WTC11 (cell line): ENCODE data around the gene QDPR. TPM values are rescaled to one million over a fixed set of nuclear protein-coding genes. Genes with fewer than 3 reads are reported as not detected.

Experiments
- ATAC-seq: fragments of 200-7000 bp; cut with Tn5 transposase; 2 replicates; pipeline ENCODE4 v1.10.0; 2021; ENCODE audit warnings: mild to moderate bottlenecking, moderate library complexity
- Bru-seq: library from RNA; stranded (reverse); fragments of 400-500 nt; gene quantifications from one replicate; lab custom pipeline; 2021; lab: Mats Ljungman, UMichigan
- CTCF ChIA-PET: fragments of 300-600 bp; sonication (Branson Sonifier 250); formaldehyde crosslinking; loops from one replicate; lab custom pipeline; 2021; ENCODE audit warnings: antibody characterized with exemption; lab: Charles Lee
- POLR2A ChIA-PET: fragments of 350-600 bp; sonication (Branson Sonifier 250); formaldehyde crosslinking; loops from one replicate; lab custom pipeline; 2021; ENCODE audit warnings: antibody characterized with exemption; lab: Charles Lee
- DNase-seq: peaks from one replicate; pipeline ENCODE4 v3.0.0; 2021; ENCODE audit warnings: low spot score
- H3K27ac Mint-ChIP-seq: 2 replicates; pipeline ENCODE4 v1.8.0; 2021; ENCODE audit warnings: mixed read lengths
- H3K27me3 Mint-ChIP-seq: 2 replicates; pipeline ENCODE4 v1.8.0; 2021; ENCODE audit warnings: low read depth, mild to moderate bottlenecking, moderate library complexity, mixed read lengths
- H3K36me3 Mint-ChIP-seq: 2 replicates; pipeline ENCODE4 v1.8.0; 2021; ENCODE audit warnings: mixed read lengths
- H3K4me1 Mint-ChIP-seq: 2 replicates; pipeline ENCODE4 v1.8.0; 2022; ENCODE audit warnings: mixed read lengths
- H3K4me3 Mint-ChIP-seq: 2 replicates; pipeline ENCODE4 v1.8.0; 2021; ENCODE audit warnings: mild to moderate bottlenecking, moderate library complexity, mixed read lengths
- H3K9me3 Mint-ChIP-seq: 2 replicates; pipeline ENCODE4 v1.8.0; 2021; ENCODE audit warnings: mixed read lengths
- ETV6 ChIP-seq: sonication (generic); formaldehyde crosslinking; IDR thresholded peaks from 2 replicates; pipeline ENCODE4 v1.8.1; 2022; ENCODE audit warnings: mild to moderate bottlenecking, missing genetic modification reagents
- FOXJ3 ChIP-seq: sonication (generic); formaldehyde crosslinking; IDR thresholded peaks from 2 replicates; pipeline ENCODE4 v1.9.0; 2021; ENCODE audit warnings: missing genetic modification reagents, mild to moderate bottlenecking, borderline replicate concordance
- HMGA2 ChIP-seq: fragments of 250-450 bp; sonication (Bioruptor Pico); IDR thresholded peaks from 2 replicates; pipeline ENCODE4 v1.4.0; 2021; ENCODE audit warnings: mild to moderate bottlenecking, moderate library complexity
- IRF2 ChIP-seq: sonication (generic); formaldehyde crosslinking; IDR thresholded peaks from 2 replicates; pipeline ENCODE4 v1.8.0; 2022; ENCODE audit warnings: low read depth, missing genetic modification reagents, borderline replicate concordance
- KAT7 ChIP-seq: sonication (generic); formaldehyde crosslinking; IDR thresholded peaks from 2 replicates; pipeline ENCODE4 v1.8.1; 2023; ENCODE audit warnings: missing genetic modification reagents, mild to moderate bottlenecking, borderline replicate concordance
- MYBL2 ChIP-seq: sonication (generic); formaldehyde crosslinking; IDR thresholded peaks from 2 replicates; pipeline ENCODE4 v1.8.1; 2023; ENCODE audit warnings: mild to moderate bottlenecking, moderate library complexity, missing genetic modification reagents
- NFYB ChIP-seq: sonication (generic); formaldehyde crosslinking; conservative IDR thresholded peaks from 2 replicates; pipeline ENCODE4 v1.8.0; 2022; ENCODE audit warnings: low read depth, missing genetic modification reagents
- NR1H2 ChIP-seq: sonication (generic); formaldehyde crosslinking; IDR thresholded peaks from 2 replicates; pipeline ENCODE4 v1.9.0; 2021; ENCODE audit warnings: mild to moderate bottlenecking, moderate library complexity, missing genetic modification reagents
- NR3C1 ChIP-seq: sonication (generic); formaldehyde crosslinking; conservative IDR thresholded peaks from 2 replicates; pipeline ENCODE4 v1.8.1; 2023; ENCODE audit warnings: low read depth, mild to moderate bottlenecking, missing genetic modification reagents
- RORB ChIP-seq: fragments of 250-450 bp; sonication (Bioruptor Pico); IDR thresholded peaks from 2 replicates; pipeline ENCODE4 v1.9.0; 2021; ENCODE audit warnings: mild to moderate bottlenecking
- TEAD4 ChIP-seq: sonication (generic); formaldehyde crosslinking; IDR thresholded peaks from 2 replicates; pipeline ENCODE4 v1.8.0; 2022; ENCODE audit warnings: mild to moderate bottlenecking, missing genetic modification reagents
- ZNF232 ChIP-seq: sonication (generic); formaldehyde crosslinking; IDR thresholded peaks from 2 replicates; pipeline ENCODE4 v1.8.0; 2022; ENCODE audit warnings: mild to moderate bottlenecking, missing genetic modification reagents
- ZNF263 ChIP-seq: sonication (generic); formaldehyde crosslinking; IDR thresholded peaks from 2 replicates; pipeline ENCODE4 v1.8.1; 2022; ENCODE audit warnings: low read depth, mild to moderate bottlenecking, moderate library complexity, missing genetic modification reagents
- ZNF416 ChIP-seq: fragments of 250-450 bp; sonication (Bioruptor Pico); IDR thresholded peaks from 2 replicates; pipeline ENCODE4 v1.9.0; 2021; ENCODE audit warnings: mild to moderate bottlenecking, inconsistent platforms
- ZNF423 ChIP-seq: fragments of 250-450 bp; sonication (Bioruptor Pico); IDR thresholded peaks from 2 replicates; pipeline ENCODE4 v2.1.2; 2022; ENCODE audit warnings: mild to moderate bottlenecking, moderate library complexity
- long read RNA-seq, 3 experiments: library from RNA in 1 of 3; library from capped mRNA in 1 of 3; library from polyadenylated mRNA in 1 of 3; unstranded in 2 of 3; stranded (forward) in 1 of 3; transcript quantifications; one replicate each; pipeline ENCODE4 v2.0.0, GENCODE V29; 2021
- total RNA-seq: library from RNA; stranded (reverse); gene quantifications from 3 replicates; pipeline ENCODE4 v1.2.3, GENCODE V29; 2021
- TF ChIP-seq, protein P1 (sequence below): sonication (generic); formaldehyde crosslinking; IDR thresholded peaks from 2 replicates; pipeline ENCODE4 v1.8.1; 2022; ENCODE audit warnings: mild to moderate bottlenecking, moderate library complexity, missing genetic modification reagents
- TF ChIP-seq, protein P2 (sequence below): sonication (generic); formaldehyde crosslinking; IDR thresholded peaks from 2 replicates; pipeline ENCODE4 v1.8.1; 2023; ENCODE audit warnings: mild to moderate bottlenecking, missing genetic modification reagents, borderline replicate concordance
- TF ChIP-seq, protein P3 (sequence below): sonication (generic); formaldehyde crosslinking; conservative IDR thresholded peaks from 2 replicates; pipeline ENCODE4 v1.8.1; 2022; ENCODE audit warnings: mild to moderate bottlenecking, missing genetic modification reagents
- TF ChIP-seq, protein P4 (sequence below): sonication (generic); formaldehyde crosslinking; conservative IDR thresholded peaks from 2 replicates; pipeline ENCODE4 v1.8.1; 2023; ENCODE audit warnings: mild to moderate bottlenecking, low read depth, missing genetic modification reagents, moderate library complexity
- TF ChIP-seq, protein P5 (sequence below): sonication (generic); formaldehyde crosslinking; IDR thresholded peaks from 2 replicates; pipeline ENCODE4 v1.8.1; 2023; ENCODE audit warnings: mild to moderate bottlenecking, missing genetic modification reagents
- TF ChIP-seq, protein P6 (sequence below): sonication (generic); formaldehyde crosslinking; IDR thresholded peaks from 2 replicates; pipeline ENCODE4 v1.8.1; 2022; ENCODE audit warnings: mild to moderate bottlenecking, missing genetic modification reagents, moderate library complexity, borderline replicate concordance
- TF ChIP-seq, protein P7 (sequence below): sonication (generic); formaldehyde crosslinking; IDR thresholded peaks from 2 replicates; pipeline ENCODE4 v1.8.0; 2022; ENCODE audit warnings: mild to moderate bottlenecking, missing genetic modification reagents

Gene QDPR
- 33.1 to 36.3 TPM (median 33.6 TPM) in 3 replicates for total RNA-seq
- Bru-seq, nascent RNA = percentile 67 among the genes with signal in this experiment
- long read RNA-seq, experiment 1, transcript QDPR-201 (7 exons, 1,648 nt) = major isoform, 129 of 169 reads
- long read RNA-seq, experiment 1, transcript QDPR-202 (6 exons, 1,278 nt) = minor isoform, 6 of 169 reads
- long read RNA-seq, experiment 1, partial matches to known transcripts = 8 of 169 reads
- long read RNA-seq, experiment 1, other reads (novel, unspliced or antisense) = 18 of 169 reads
- long read RNA-seq, experiment 2, transcript QDPR-201 (7 exons, 1,648 nt) = major isoform, 49 of 75 reads
- long read RNA-seq, experiment 2, partial matches to known transcripts = 8 of 75 reads
- long read RNA-seq, experiment 2, other reads (novel, unspliced or antisense) = 13 of 75 reads
- long read RNA-seq, experiment 3, transcript QDPR-201 (7 exons, 1,648 nt) = major isoform, 109 of 138 reads
- long read RNA-seq, experiment 3, transcript QDPR-202 (6 exons, 1,278 nt) = minor isoform, 10 of 138 reads
- long read RNA-seq, experiment 3, partial matches to known transcripts = 6 of 138 reads
- long read RNA-seq, experiment 3, other reads (novel, unspliced or antisense) = 12 of 138 reads

DNA sequence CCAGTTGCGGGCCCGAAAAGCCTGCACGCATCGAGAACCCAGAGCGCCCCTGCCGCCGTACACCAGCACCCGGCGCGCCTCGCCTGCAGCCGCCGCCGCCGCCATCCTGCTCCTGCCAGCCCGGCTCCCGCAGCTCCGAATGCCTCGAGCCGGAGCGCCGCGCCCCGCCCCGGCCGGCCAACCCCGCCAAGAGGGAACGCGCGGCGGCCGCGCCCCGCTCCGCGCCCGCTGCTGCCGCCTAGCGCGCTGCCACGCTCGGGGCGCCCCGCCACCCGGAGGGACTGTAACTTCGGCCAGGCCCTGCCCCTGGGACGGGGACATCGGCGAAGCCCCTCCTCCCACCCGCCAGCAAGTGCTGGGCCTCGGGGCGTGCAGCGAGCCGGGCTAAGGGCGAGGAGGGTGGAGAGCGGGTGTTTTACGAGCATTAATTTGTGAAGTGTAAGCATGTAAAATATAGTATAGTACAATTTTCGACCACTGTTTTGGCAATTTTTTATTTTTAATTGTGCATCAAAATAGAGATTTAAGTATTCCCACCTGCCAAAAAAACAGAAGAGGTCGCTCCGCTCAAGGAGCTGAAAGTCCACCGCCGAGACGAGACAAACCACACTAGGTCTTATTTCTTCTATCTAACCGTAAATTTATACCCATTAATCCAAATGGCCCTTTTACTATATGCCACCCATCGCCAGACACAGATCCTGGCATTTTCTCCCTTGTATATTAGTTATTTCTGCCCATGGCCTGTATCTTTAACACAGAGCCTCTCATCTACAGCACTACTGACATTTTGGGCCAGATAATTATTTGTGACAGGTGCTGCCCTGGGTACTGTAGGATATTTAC is at the start of gene QDPR:
Gene QDPR, minus strand, starts transcription at position 141 of the 846 bp plus-strand sequence. Its CDS starts 36 bp downstream, at position 105.
- peak within 1 kb of the TSS; percentile 98 for H3K4me3 Mint-ChIP-seq
- ChIA-PET CTCF (interaction anchor here (0.7 to 2.5 kb wide), 6 partner anchors 35 to 136 kb away, joined by 3 to 6 read pairs (median 4); partner anchors contain the start of genes LAP3 and MED28), POLR2A (interaction anchor here (0.8 kb wide), 1 partner anchor 32 kb away, joined by 3 read pairs; no protein-coding TSS in a partner anchor)
- peak; percentile 95 for ATAC-seq
- H3K27ac Mint-ChIP-seq = peak within 1 kb of the TSS; percentile 90; the same call in 1 of the 2 replicates
- H3K27me3 Mint-ChIP-seq = peaks cover 3% of the 10 kb centered on the region; the same call in 1 of the 2 replicates
- H3K9me3 Mint-ChIP-seq = no peaks in the 10 kb centered on the region
- H3K36me3 Mint-ChIP-seq = peaks cover 8% of the 10 kb centered on the region; the same call in 1 of the 2 replicates
- peaks cover 43% of the 10 kb centered on the region for H3K4me1 Mint-ChIP-seq
- peak; percentile 89 for DNase-seq
- TF ChIP-seq ZNF232 (CRISPR knock-in tag) = no peak
- no peak for TF ChIP-seq NR1H2 (CRISPR knock-in tag)
- TF ChIP-seq, protein P1, sequence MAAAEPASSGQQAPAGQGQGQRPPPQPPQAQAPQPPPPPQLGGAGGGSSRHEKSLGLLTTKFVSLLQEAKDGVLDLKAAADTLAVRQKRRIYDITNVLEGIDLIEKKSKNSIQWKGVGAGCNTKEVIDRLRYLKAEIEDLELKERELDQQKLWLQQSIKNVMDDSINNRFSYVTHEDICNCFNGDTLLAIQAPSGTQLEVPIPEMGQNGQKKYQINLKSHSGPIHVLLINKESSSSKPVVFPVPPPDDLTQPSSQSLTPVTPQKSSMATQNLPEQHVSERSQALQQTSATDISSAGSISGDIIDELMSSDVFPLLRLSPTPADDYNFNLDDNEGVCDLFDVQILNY = 0 out of 2 replicates have a peak, but pooled peaks have one; percentile 41
- TF ChIP-seq, protein P2, sequence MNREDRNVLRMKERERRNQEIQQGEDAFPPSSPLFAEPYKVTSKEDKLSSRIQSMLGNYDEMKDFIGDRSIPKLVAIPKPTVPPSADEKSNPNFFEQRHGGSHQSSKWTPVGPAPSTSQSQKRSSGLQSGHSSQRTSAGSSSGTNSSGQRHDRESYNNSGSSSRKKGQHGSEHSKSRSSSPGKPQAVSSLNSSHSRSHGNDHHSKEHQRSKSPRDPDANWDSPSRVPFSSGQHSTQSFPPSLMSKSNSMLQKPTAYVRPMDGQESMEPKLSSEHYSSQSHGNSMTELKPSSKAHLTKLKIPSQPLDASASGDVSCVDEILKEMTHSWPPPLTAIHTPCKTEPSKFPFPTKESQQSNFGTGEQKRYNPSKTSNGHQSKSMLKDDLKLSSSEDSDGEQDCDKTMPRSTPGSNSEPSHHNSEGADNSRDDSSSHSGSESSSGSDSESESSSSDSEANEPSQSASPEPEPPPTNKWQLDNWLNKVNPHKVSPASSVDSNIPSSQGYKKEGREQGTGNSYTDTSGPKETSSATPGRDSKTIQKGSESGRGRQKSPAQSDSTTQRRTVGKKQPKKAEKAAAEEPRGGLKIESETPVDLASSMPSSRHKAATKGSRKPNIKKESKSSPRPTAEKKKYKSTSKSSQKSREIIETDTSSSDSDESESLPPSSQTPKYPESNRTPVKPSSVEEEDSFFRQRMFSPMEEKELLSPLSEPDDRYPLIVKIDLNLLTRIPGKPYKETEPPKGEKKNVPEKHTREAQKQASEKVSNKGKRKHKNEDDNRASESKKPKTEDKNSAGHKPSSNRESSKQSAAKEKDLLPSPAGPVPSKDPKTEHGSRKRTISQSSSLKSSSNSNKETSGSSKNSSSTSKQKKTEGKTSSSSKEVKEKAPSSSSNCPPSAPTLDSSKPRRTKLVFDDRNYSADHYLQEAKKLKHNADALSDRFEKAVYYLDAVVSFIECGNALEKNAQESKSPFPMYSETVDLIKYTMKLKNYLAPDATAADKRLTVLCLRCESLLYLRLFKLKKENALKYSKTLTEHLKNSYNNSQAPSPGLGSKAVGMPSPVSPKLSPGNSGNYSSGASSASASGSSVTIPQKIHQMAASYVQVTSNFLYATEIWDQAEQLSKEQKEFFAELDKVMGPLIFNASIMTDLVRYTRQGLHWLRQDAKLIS (CRISPR knock-in tag) = no peak
- peak; percentile 25 for TF ChIP-seq ETV6 (CRISPR knock-in tag)
- TF ChIP-seq KAT7 (CRISPR knock-in tag) = no peak
- TF ChIP-seq, protein P3, sequence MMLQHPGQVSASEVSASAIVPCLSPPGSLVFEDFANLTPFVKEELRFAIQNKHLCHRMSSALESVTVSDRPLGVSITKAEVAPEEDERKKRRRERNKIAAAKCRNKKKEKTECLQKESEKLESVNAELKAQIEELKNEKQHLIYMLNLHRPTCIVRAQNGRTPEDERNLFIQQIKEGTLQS (CRISPR knock-in tag) = no peak
- TF ChIP-seq, protein P4, sequence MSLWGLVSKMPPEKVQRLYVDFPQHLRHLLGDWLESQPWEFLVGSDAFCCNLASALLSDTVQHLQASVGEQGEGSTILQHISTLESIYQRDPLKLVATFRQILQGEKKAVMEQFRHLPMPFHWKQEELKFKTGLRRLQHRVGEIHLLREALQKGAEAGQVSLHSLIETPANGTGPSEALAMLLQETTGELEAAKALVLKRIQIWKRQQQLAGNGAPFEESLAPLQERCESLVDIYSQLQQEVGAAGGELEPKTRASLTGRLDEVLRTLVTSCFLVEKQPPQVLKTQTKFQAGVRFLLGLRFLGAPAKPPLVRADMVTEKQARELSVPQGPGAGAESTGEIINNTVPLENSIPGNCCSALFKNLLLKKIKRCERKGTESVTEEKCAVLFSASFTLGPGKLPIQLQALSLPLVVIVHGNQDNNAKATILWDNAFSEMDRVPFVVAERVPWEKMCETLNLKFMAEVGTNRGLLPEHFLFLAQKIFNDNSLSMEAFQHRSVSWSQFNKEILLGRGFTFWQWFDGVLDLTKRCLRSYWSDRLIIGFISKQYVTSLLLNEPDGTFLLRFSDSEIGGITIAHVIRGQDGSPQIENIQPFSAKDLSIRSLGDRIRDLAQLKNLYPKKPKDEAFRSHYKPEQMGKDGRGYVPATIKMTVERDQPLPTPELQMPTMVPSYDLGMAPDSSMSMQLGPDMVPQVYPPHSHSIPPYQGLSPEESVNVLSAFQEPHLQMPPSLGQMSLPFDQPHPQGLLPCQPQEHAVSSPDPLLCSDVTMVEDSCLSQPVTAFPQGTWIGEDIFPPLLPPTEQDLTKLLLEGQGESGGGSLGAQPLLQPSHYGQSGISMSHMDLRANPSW (CRISPR knock-in tag) = no peak
- TF ChIP-seq ZNF263 (CRISPR knock-in tag) = no peak
- TF ChIP-seq ZNF423 = peak; percentile 87
- TF ChIP-seq IRF2 = no peak
- no peak for TF ChIP-seq TEAD4
- TF ChIP-seq FOXJ3 (CRISPR knock-in tag) = no peak
- no peak for TF ChIP-seq RORB (CRISPR knock-in tag)
- TF ChIP-seq, protein P5, sequence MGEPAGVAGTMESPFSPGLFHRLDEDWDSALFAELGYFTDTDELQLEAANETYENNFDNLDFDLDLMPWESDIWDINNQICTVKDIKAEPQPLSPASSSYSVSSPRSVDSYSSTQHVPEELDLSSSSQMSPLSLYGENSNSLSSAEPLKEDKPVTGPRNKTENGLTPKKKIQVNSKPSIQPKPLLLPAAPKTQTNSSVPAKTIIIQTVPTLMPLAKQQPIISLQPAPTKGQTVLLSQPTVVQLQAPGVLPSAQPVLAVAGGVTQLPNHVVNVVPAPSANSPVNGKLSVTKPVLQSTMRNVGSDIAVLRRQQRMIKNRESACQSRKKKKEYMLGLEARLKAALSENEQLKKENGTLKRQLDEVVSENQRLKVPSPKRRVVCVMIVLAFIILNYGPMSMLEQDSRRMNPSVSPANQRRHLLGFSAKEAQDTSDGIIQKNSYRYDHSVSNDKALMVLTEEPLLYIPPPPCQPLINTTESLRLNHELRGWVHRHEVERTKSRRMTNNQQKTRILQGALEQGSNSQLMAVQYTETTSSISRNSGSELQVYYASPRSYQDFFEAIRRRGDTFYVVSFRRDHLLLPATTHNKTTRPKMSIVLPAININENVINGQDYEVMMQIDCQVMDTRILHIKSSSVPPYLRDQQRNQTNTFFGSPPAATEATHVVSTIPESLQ (CRISPR knock-in tag) = no peak
- no peak for TF ChIP-seq ZNF416 (CRISPR knock-in tag)
- TF ChIP-seq NFYB (CRISPR knock-in tag) = no peak
- no peak for TF ChIP-seq NR3C1 (CRISPR knock-in tag)
- no peak for TF ChIP-seq HMGA2
- TF ChIP-seq, protein P6, sequence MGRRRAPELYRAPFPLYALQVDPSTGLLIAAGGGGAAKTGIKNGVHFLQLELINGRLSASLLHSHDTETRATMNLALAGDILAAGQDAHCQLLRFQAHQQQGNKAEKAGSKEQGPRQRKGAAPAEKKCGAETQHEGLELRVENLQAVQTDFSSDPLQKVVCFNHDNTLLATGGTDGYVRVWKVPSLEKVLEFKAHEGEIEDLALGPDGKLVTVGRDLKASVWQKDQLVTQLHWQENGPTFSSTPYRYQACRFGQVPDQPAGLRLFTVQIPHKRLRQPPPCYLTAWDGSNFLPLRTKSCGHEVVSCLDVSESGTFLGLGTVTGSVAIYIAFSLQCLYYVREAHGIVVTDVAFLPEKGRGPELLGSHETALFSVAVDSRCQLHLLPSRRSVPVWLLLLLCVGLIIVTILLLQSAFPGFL (CRISPR knock-in tag) = no peak
- TF ChIP-seq, protein P7, sequence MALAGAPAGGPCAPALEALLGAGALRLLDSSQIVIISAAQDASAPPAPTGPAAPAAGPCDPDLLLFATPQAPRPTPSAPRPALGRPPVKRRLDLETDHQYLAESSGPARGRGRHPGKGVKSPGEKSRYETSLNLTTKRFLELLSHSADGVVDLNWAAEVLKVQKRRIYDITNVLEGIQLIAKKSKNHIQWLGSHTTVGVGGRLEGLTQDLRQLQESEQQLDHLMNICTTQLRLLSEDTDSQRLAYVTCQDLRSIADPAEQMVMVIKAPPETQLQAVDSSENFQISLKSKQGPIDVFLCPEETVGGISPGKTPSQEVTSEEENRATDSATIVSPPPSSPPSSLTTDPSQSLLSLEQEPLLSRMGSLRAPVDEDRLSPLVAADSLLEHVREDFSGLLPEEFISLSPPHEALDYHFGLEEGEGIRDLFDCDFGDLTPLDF (CRISPR knock-in tag) = no peak
- no peak for TF ChIP-seq MYBL2 (CRISPR knock-in tag)
